DND-41 (cell line): ENCODE measurements around the gene LRRC38.

Experiments used
- CTCF ChIP-seq: IDR thresholded peaks from 2 replicates; pipeline ENCODE4 v1.5.1; 2012; ENCODE audit warnings: borderline replicate concordance, low read length, moderate library complexity, mild to moderate bottlenecking; ENCODE audit not compliant: poor library complexity, severe bottlenecking; ENCODE audit errors: extremely low read depth
- EZH2 ChIP-seq: IDR thresholded peaks from 3 replicates; pipeline ENCODE4 v1.6.1; 2012; ENCODE audit warnings: borderline replicate concordance, low read depth, mild to moderate bottlenecking, moderate library complexity, low read length, inconsistent platforms; ENCODE audit not compliant: severe bottlenecking

- TF ChIP-seq EZH2 (no peak), CTCF (no peak)
Observed at GRCh38 chr1:13456904-13457532, 56.8 kb downstream of the LRRC38 start.
